Heart left ventricle (tissue), 16 donors: Measurements from ENCODE around the gene LVRN. TPM values are rescaled to one million over a fixed set of nuclear protein-coding genes. Genes with fewer than 3 reads are reported as not detected.
A peak's percentile ranks its signal among the peaks of the same experiment; 100 is the strongest.

ENCODE experiments used
- ATAC-seq, 4 donors: fragments of 200-7000 bp; cut with Tn5 transposase; one replicate each; pipeline ENCODE4 v1.9.1; 2020 to 2022; ENCODE audit warnings: moderate library complexity in 4 of 4, mild to moderate bottlenecking in 3 of 4, moderate number of reproducible peaks in 1 of 4
- DNase-seq, 5 donors: peaks; one replicate each; pipeline ENCODE4 v3.0.0-alpha.2; 2020
- H3K27ac ChIP-seq, 12 donors: fragments of 200-600 bp; sonication (generic) in 4 of 12; one replicate each; pipeline versions ENCODE4 v1.5.0 to v1.8.0; 2016 to 2022; ENCODE audit warnings: mild to moderate bottlenecking in 2 of 12
- H3K27me3 ChIP-seq, 9 donors: fragments of 200-600 bp; sonication (generic) in 2 of 9; one replicate each; pipeline versions ENCODE4 v1.5.1 to v1.8.0; 2016 to 2022; ENCODE audit warnings: mild to moderate bottlenecking in 3 of 9
- H3K36me3 ChIP-seq, 9 donors: fragments of 200-600 bp; sonication (generic) in 2 of 9; one replicate each; pipeline versions ENCODE4 v1.5.0 to v1.8.0; 2018 to 2022; ENCODE audit warnings: mild to moderate bottlenecking in 2 of 9
- H3K4me1 ChIP-seq, 12 donors: fragments of 200-600 bp; sonication (generic) in 4 of 12; one replicate each; pipeline versions ENCODE4 v1.5.0 to v1.8.0; 2016 to 2022; ENCODE audit warnings: mild to moderate bottlenecking in 3 of 12
- H3K4me3 ChIP-seq, 12 donors: fragments of 200-600 bp; sonication (generic) in 4 of 12; one replicate each; pipeline versions ENCODE4 v1.5.0 to v1.8.0; 2017 to 2022; ENCODE audit warnings: mild to moderate bottlenecking in 9 of 12, moderate library complexity in 4 of 12
- H3K9me3 ChIP-seq, 12 donors: fragments of 200-600 bp; sonication (generic) in 4 of 12; one replicate each; pipeline versions ENCODE4 v1.5.0 to v1.8.0; 2016 to 2022; ENCODE audit warnings: mild to moderate bottlenecking in 1 of 12
- CTCF ChIP-seq, 12 donors: fragments of 200-600 bp; sonication (generic) in 4 of 12; IDR thresholded peaks; one replicate each; pipeline versions ENCODE4 v1.5.0 to v1.8.0; 2018 to 2022; ENCODE audit warnings: antibody characterized with exemption in 12 of 12, mild to moderate bottlenecking in 5 of 12
- POLR2A ChIP-seq, 2 donors: fragments of 450-650 bp; IDR thresholded peaks; one replicate each; pipeline ENCODE4 v1.6.1; 2017; ENCODE audit warnings: antibody characterized with exemption in 2 of 2, mild to moderate bottlenecking in 2 of 2, moderate library complexity in 2 of 2
- WGBS, 4 donors: extraction: QIAGEN DNeasy Blood & Tissue Kit in 2 of 4; methylation state at CpG; one replicate each; pipeline versions ENCODE4 v1.1.5 to v1.1.7; 2013 to 2018; 5-methylcytosine and 5-hydroxymethylcytosine counted together
- intact Hi-C, 10 donors: fragments of 100-400 bp; cut with DNase I; formaldehyde crosslinking; loops; one replicate each; pipeline versions ENCODE4 v1.11.1 to v1.14.2; 2022
- polyA plus RNA-seq, 2 donors: library from polyadenylated mRNA; stranded (reverse); fragments of 200-250 nt; gene quantifications; one replicate each; pipeline ENCODE4 v1.2.3, GENCODE V29; 2013
- total RNA-seq, 9 donors: library from RNA; depleted of rRNA in 2 of 9; stranded (reverse); fragments of >200 nt in 2 of 9; fragmentation: NEBNext Ultra II Directional in 3 of 9; extraction: Animal tissue kit (Norgen Biotek cat#: 25700) in 3 of 9; gene quantifications; one replicate each; pipeline versions ENCODE4 v1.1.0 to v1.2.4, GENCODE V29; 2016 to 2023
- donor health status: ischemic (EF 13 %, LVEDD 7.1; RV severe dilation, severe dysfunction).
- donor health status: healthy with polysubstance abuse.
- donor health status: DM: no; HTN: yes; CAD: no.
- donor health status: DM: no; HTN: no; CAD: no.
- donor health status: ischemic (EF 25% LVEDD 6.9; RV normal size, moderate dysfunction).
- donor health status: ischemic (EF 25% LVEDD 5.7; RV mildly dilated, moderate dysfunction).
- donor health status: healthy.
- donor health status: DM: yes; HTN: yes; CAD: no.
- donor health status: ischemic (EF 35%, LVEDD 5.7; RV mildly dilated, moderate dysfunction).
- donor health status: nonischemic (EF 11% LVEDD 7.7; RV severe dilation, severe dysfunction).
- donor health status: DM: yes; HTN: yes; CAD: no.
- donor health status: PGD.
- donor health status: ischemic (EF 29% LVEDD 5.4; RV normal size, mild dysfunction).
- donor health status: nonischemic (EF 23%, LVEDD 6.1; RV moderate dilation, normal function).

The LVRN gene
- total and polyA plus RNA-seq, 11 donors = 0.13 to 2.1 (median 0.38) TPM; not detected in 3

- WGBS, 4 donors = 52 to 62% (median 56%) methylated on average over 10 of the region's 10 CpGs
- no peak for DNase-seq
- intact Hi-C loops = no loop called here
- Histone ChIP-seq H3K27ac (no peak overlapping the region), H3K4me1 (peaks cover 0 to 11% (median 2%) of the 10 kb centered on the region in 12 donors), H3K9me3 (no peaks in the 10 kb centered on the region), H3K27me3 (no peaks in the 10 kb centered on the region), H3K4me3 (no peak overlapping the region), H3K36me3 (no peaks in the 10 kb centered on the region)
- no peak for TF ChIP-seq POLR2A (IDR thresholded peaks at IDR 0.05)
- no peak for TF ChIP-seq CTCF (IDR thresholded peaks at IDR 0.05)
- ATAC-seq = peak in 2 of 4 donors; percentile 36 to 56
Observed at GRCh38 chr5:115985802-115986757, 23.8 kb downstream of the LVRN start.

GRCh38 chr5:115988002-115988401 is 25.7 kb downstream of the LVRN start:
- ATAC-seq (no peak), DNase-seq (no peak)
- Histone ChIP-seq H3K36me3 (no peaks in the 10 kb centered on the region), H3K9me3 (no peaks in the 10 kb centered on the region), H3K4me1 (peaks cover 0 to 11% (median 2%) of the 10 kb centered on the region in 12 donors), H3K27me3 (no peaks in the 10 kb centered on the region), H3K4me3 (no peak overlapping the region), H3K27ac (no peak overlapping the region)
- TF ChIP-seq POLR2A (IDR thresholded peaks at IDR 0.05) (no peak), CTCF (IDR thresholded peaks at IDR 0.05) (no peak)
- WGBS, 4 donors = 91 to 95% (median 91%) methylated on average over 2 of the region's 2 CpGs
- intact Hi-C loops = no loop called here

GRCh38 chr5:115992848-115993350 is 30.6 kb downstream of the LVRN start:
- no peaks in the 10 kb centered on the region for H3K36me3 ChIP-seq
- H3K4me3 ChIP-seq = no peak overlapping the region
- intact Hi-C loops = no loop called here
- WGBS, 4 donors = 69 to 86% (median 84%) methylated on average over 5 of the region's 5 CpGs
- DNase-seq = no peak
- TF ChIP-seq POLR2A (IDR thresholded peaks at IDR 0.05) (no peak), CTCF (IDR thresholded peaks at IDR 0.05) (no peak)
- no peaks in the 10 kb centered on the region for H3K4me1 ChIP-seq
- H3K9me3 ChIP-seq = no peaks in the 10 kb centered on the region
- H3K27me3 ChIP-seq = no peaks in the 10 kb centered on the region
- H3K27ac ChIP-seq = no peak overlapping the region
- no peak for ATAC-seq

GRCh38 chr5:115995351-115995750 is 33.1 kb downstream of the LVRN start:
- H3K27ac ChIP-seq = no peak overlapping the region
- TF ChIP-seq POLR2A (IDR thresholded peaks at IDR 0.05) (no peak), CTCF (IDR thresholded peaks at IDR 0.05) (no peak)
- no peaks in the 10 kb centered on the region for H3K4me1 ChIP-seq
- DNase-seq (no peak), ATAC-seq (no peak)
- intact Hi-C loops = no loop called here
- H3K27me3 ChIP-seq = no peaks in the 10 kb centered on the region
- no peaks in the 10 kb centered on the region for H3K36me3 ChIP-seq
- no peaks in the 10 kb centered on the region for H3K9me3 ChIP-seq
- no peak overlapping the region for H3K4me3 ChIP-seq
- WGBS, 4 donors = 82 to 88% (median 86%) methylated on average over 6 of the region's 6 CpGs
